BLaER1 treated with 17β-estradiol and CSF1 and Interleukin-3, amounts not matched to agents 10 nM and 100 nM (cell line): ENCODE results near the gene PPFIA2.
"Not testable (repeated sequence)": the region's sequence is repeated elsewhere in the genome, so short reads cannot be mapped to it uniquely, and the experiment has no call there.

Source experiments
- H3K27ac ChIP-seq, 11 experiments: shearing (Covaris generic); formaldehyde crosslinking; 2 replicates each; pipeline ENCODE4 v1.8.1; 2022
- H3K27me3 ChIP-seq, 11 experiments: shearing (Covaris generic); formaldehyde crosslinking; 2 replicates each; pipeline ENCODE4 v1.8.1; 2022
- H3K36me3 ChIP-seq, 11 experiments: shearing (Covaris generic); formaldehyde crosslinking; 2 replicates each; pipeline ENCODE4 v1.8.1; 2022
- H3K4me1 ChIP-seq, 10 experiments: shearing (Covaris generic); formaldehyde crosslinking; 2 replicates each; pipeline ENCODE4 v1.8.1; 2022
- H3K4me2 ChIP-seq, 11 experiments: shearing (Covaris generic); formaldehyde crosslinking; 2 replicates each; pipeline ENCODE4 v1.8.1; 2022
- H3K4me3 ChIP-seq, 10 experiments: shearing (Covaris generic); formaldehyde crosslinking; 2 replicates each; pipeline ENCODE4 v1.8.1; 2022
- H3K9ac ChIP-seq, 11 experiments: shearing (Covaris generic); formaldehyde crosslinking; 2 replicates each; pipeline ENCODE4 v1.8.1; 2022
- H3K9me3 ChIP-seq, 11 experiments: shearing (Covaris generic); formaldehyde crosslinking; replicated peaks in 1 of 11; 2 replicates each; pipeline ENCODE4 v1.8.1; 2022
- H4K20me1 ChIP-seq, 11 experiments: shearing (Covaris generic); formaldehyde crosslinking; 2 replicates each; pipeline ENCODE4 v1.8.1; 2022
- Cebpa-rat ChIP-seq, 11 experiments: shearing (Covaris generic); IDR thresholded peaks; 2 replicates each; pipeline ENCODE4 v1.8.1; 2022

Gene PPFIA2

DNA sequence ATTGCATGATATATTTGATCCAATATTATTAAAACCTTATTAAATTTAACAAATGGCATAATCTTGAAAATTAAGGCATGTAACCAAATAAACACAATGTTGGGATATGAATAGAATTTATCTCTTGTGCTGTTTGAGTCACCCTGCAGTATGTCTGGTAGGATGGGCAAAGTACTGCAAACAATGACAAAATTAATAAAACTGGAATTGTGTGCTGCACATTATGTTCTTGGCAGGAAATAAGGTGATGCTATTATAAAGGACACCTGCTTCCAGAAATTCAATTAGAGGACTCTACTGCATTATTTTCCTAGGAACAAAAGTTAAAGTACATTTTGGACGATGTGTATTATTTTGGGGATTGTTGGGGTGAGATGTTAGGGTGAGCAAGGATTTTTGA lies 132.7 kb downstream of the PPFIA2 start:
- TF ChIP-seq Cebpa-rat (IDR thresholded peaks at IDR 0.05) = no peak
- no peaks in the 10 kb centered on the region for H3K9me3 ChIP-seq
- H3K4me2 ChIP-seq = no peak overlapping the region
- H3K27me3 ChIP-seq = no peaks in the 10 kb centered on the region
- H3K36me3 ChIP-seq = no peaks in the 10 kb centered on the region
- no peak overlapping the region for H3K4me3 ChIP-seq
- no peaks in the 10 kb centered on the region for H3K4me1 ChIP-seq
- no peaks in the 10 kb centered on the region; a peak in 1 of 22 replicates for H4K20me1 ChIP-seq
- no peak overlapping the region for H3K9ac ChIP-seq
- no peak overlapping the region for H3K27ac ChIP-seq

GRCh38 chr12:81617915-81618314 lies 141.2 kb downstream of the PPFIA2 start:
- Histone ChIP-seq H3K27me3 (no peaks in the 10 kb centered on the region), H3K36me3 (no peaks in the 10 kb centered on the region), H3K9me3 (no peaks in the 10 kb centered on the region), H4K20me1 (no peaks in the 10 kb centered on the region; a peak in 1 of 22 replicates), H3K9ac (no peak overlapping the region), H3K4me1 (no peaks in the 10 kb centered on the region), H3K4me3 (no peak overlapping the region), H3K4me2 (no peak overlapping the region), H3K27ac (no peak overlapping the region)
- no peak for TF ChIP-seq Cebpa-rat (IDR thresholded peaks at IDR 0.05)

- Histone ChIP-seq H3K4me2 (no peak overlapping the region), H3K9ac (no peak overlapping the region), H3K27ac (no peak overlapping the region), H3K36me3 (no peaks in the 10 kb centered on the region), H3K9me3 (no peaks in the 10 kb centered on the region), H3K27me3 (no peaks in the 10 kb centered on the region), H3K4me3 (no peak overlapping the region), H3K4me1 (no peaks in the 10 kb centered on the region), H4K20me1 (no peaks in the 10 kb centered on the region; a peak in 1 of 22 replicates)
- no peak for TF ChIP-seq Cebpa-rat (IDR thresholded peaks at IDR 0.05)
These were observed 144.0 kb downstream of the PPFIA2 start for GRCh38 chr12:81615026-81615588.

- Histone ChIP-seq H3K4me3 (no peak overlapping the region), H4K20me1 (no peaks in the 10 kb centered on the region), H3K4me1 (no peaks in the 10 kb centered on the region), H3K4me2 (no peak overlapping the region), H3K9me3 (no peaks in the 10 kb centered on the region), H3K36me3 (no peaks in the 10 kb centered on the region), H3K9ac (no peak overlapping the region), H3K27me3 (no peaks in the 10 kb centered on the region), H3K27ac (no peak overlapping the region)
- no peak for TF ChIP-seq Cebpa-rat (IDR thresholded peaks at IDR 0.05)
These were observed 147.9 kb downstream of the PPFIA2 start for GRCh38 chr12:81610955-81611889.

GRCh38 chr12:81597928-81598604 lies 161.1 kb downstream of the PPFIA2 start:
- no peak overlapping the region for H3K27ac ChIP-seq
- no peaks in the 10 kb centered on the region for H3K9me3 ChIP-seq
- TF ChIP-seq Cebpa-rat (IDR thresholded peaks at IDR 0.05) = no peak
- no peak overlapping the region for H3K9ac ChIP-seq
- no peak overlapping the region for H3K4me3 ChIP-seq
- no peaks in the 10 kb centered on the region for H3K27me3 ChIP-seq
- H3K36me3 ChIP-seq = no peaks in the 10 kb centered on the region
- H4K20me1 ChIP-seq = no peaks in the 10 kb centered on the region
- H3K4me2 ChIP-seq = no peak overlapping the region
- no peaks in the 10 kb centered on the region for H3K4me1 ChIP-seq

DNA sequence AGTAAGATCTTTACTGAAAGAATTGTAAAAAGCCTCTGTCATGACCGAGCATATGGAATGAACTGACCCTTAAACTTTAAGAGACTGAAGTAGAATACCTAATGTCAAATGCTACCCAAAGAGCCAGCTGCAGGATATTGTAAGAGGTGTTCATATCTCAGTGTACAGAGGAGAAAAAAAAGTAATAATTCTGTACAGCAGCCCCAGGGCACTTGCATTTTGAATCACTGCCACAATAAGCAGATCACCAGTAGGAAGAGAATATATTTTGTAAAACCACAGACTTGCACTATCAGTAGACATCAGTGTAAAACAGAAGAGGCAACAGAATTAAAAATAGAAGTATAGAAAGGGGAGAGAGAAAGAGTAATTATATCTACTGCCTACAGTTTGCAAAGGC lies 162.6 kb downstream of the PPFIA2 start:
- Histone ChIP-seq H3K9ac (no peak overlapping the region), H3K36me3 (no peaks in the 10 kb centered on the region), H4K20me1 (no peaks in the 10 kb centered on the region), H3K27me3 (no peaks in the 10 kb centered on the region), H3K9me3 (peaks cover 2 to 6% (median 3%) of the 10 kb centered on the region in 11 experiments; a peak in 10 of 22 replicates), H3K4me3 (no peak overlapping the region), H3K27ac (no peak overlapping the region), H3K4me2 (no peak overlapping the region), H3K4me1 (no peaks in the 10 kb centered on the region)
- no peak for TF ChIP-seq Cebpa-rat (IDR thresholded peaks at IDR 0.05)

GRCh38 chr12:81591256-81591655 lies 167.9 kb downstream of the PPFIA2 start:
- H3K4me1 ChIP-seq = no peaks in the 10 kb centered on the region
- H3K27me3 ChIP-seq = no peaks in the 10 kb centered on the region
- peaks cover 14 to 26% (median 17%) of the 10 kb centered on the region in 11 experiments; a peak in 21 of 22 replicates for H3K9me3 ChIP-seq
- no peak overlapping the region for H3K9ac ChIP-seq
- no peak for TF ChIP-seq Cebpa-rat (IDR thresholded peaks at IDR 0.05)
- H3K4me2 ChIP-seq = no peak overlapping the region
- H3K4me3 ChIP-seq = no peak overlapping the region
- H3K27ac ChIP-seq = no peak overlapping the region
- no peaks in the 10 kb centered on the region for H4K20me1 ChIP-seq
- H3K36me3 ChIP-seq = no peaks in the 10 kb centered on the region

GRCh38 chr12:81590703-81591102 lies 168.4 kb downstream of the PPFIA2 start:
- not testable (repeated sequence) for H3K4me2 ChIP-seq, H3K9ac ChIP-seq, H3K4me3 ChIP-seq, H3K4me1 ChIP-seq, H3K27me3 ChIP-seq, H4K20me1 ChIP-seq, H3K27ac ChIP-seq, H3K36me3 ChIP-seq
- peaks cover 14 to 26% (median 17%) of the 10 kb centered on the region in 11 experiments; a peak in 21 of 22 replicates for H3K9me3 ChIP-seq

GRCh38 chr12:81588235-81589008 lies 170.7 kb downstream of the PPFIA2 start:
- Histone ChIP-seq H4K20me1 (no peaks in the 10 kb centered on the region), H3K9me3 (peaks cover 14 to 26% (median 17%) of the 10 kb centered on the region in 11 experiments; a peak in 21 of 22 replicates), H3K27me3 (no peaks in the 10 kb centered on the region), H3K4me1 (no peaks in the 10 kb centered on the region), H3K4me3 (no peak overlapping the region), H3K4me2 (no peak overlapping the region), H3K36me3 (no peaks in the 10 kb centered on the region), H3K27ac (no peak overlapping the region), H3K9ac (no peak overlapping the region)
- no peak for TF ChIP-seq Cebpa-rat (IDR thresholded peaks at IDR 0.05)
